ENCODE data around the gene XAB2. TPM values are rescaled to one million over a fixed set of nuclear protein-coding genes. Genes with fewer than 3 reads are reported as not detected.

Gene XAB2
- total RNA-seq, 1 experiment from 2014 or later = 48.0 TPM

- H2BK120ac ChIP-seq (ENCODE audit: low read depth, low read length, poor library complexity, severe bottlenecking) = no peak overlapping the region
- H3K4me2 ChIP-seq (ENCODE audit: insufficient read depth, insufficient read length, low read length) = no peak overlapping the region
- no CpG with 5 or more reads among the region's 25 CpGs for WGBS (ENCODE audit: extremely low coverage, insufficient read length, low lambda C conversion rate)
- H3K9ac ChIP-seq (ENCODE audit: extremely low read depth, insufficient read length, low read length) = no peak overlapping the region
- no peak overlapping the region for H3K23ac ChIP-seq (ENCODE audit: insufficient read length, low read depth, low read length)
- no peak overlapping the region for H2BK5ac ChIP-seq (ENCODE audit: insufficient read length, low read length)
- no peak overlapping the region for H3K14ac ChIP-seq (ENCODE audit: insufficient read depth, low read length)
- Mint-ChIP-seq H3K27ac (no peak overlapping the region), H3K36me3 (ENCODE audit: insufficient read depth in 1 of 3, low read depth in 3 of 3) (peaks cover 12 to 37% (median 34%) of the 10 kb centered on the region in 3 experiments), H3K4me3 (no peak overlapping the region), H3K27me3 (ENCODE audit: low read depth) (no peaks in the 10 kb centered on the region), H3K9me3 (peaks cover 0 to 2% of the 10 kb centered on the region in 2 experiments; a peak in 1 of 5 replicates), H3K4me1 (peaks cover 0 to 11% of the 10 kb centered on the region in 2 experiments; a peak in 2 of 4 replicates)
- no peak overlapping the region for H3K18ac ChIP-seq (ENCODE audit: insufficient read length, low read depth, low read length)
- H2BK20ac ChIP-seq (ENCODE audit: low read depth, low read length, poor library complexity, severe bottlenecking) = no peak overlapping the region
- TF ChIP-seq CTCF (conservative IDR thresholded peaks at IDR 0.05) = no peak
- H4K8ac ChIP-seq (replicated peaks; ENCODE audit: insufficient read length, low read depth, low read length) = no peak overlapping the region
- H2AFZ ChIP-seq (ENCODE audit: low read length) = no peak overlapping the region
- H4K91ac ChIP-seq (ENCODE audit: insufficient read length, low read depth, low read length) = no peak overlapping the region
- no peaks in the 10 kb centered on the region for H3K79me2 ChIP-seq (ENCODE audit: insufficient read depth, low read length)
- no peak overlapping the region for H4K5ac ChIP-seq (ENCODE audit: insufficient read length, low read depth, low read length)
- no peaks in the 10 kb centered on the region for H3K27me3 ChIP-seq (ENCODE audit: insufficient read depth, low read length)
- H3K9me3 ChIP-seq (ENCODE audit: control insufficient read depth, low read depth, low read length) = no peaks in the 10 kb centered on the region
- H2BK12ac ChIP-seq (ENCODE audit: insufficient read length, low read depth, low read length) = no peak overlapping the region
- H3K27ac ChIP-seq (ENCODE audit: insufficient read length, low read depth, low read length) = no peak overlapping the region
- H3K4me1 ChIP-seq (ENCODE audit: insufficient read depth, low read length) = no peaks in the 10 kb centered on the region; the same call in 1 of the 2 replicates
- H2BK15ac ChIP-seq (ENCODE audit: low read depth, low read length) = no peak overlapping the region
- no peaks in the 10 kb centered on the region for H3K23me2 ChIP-seq (ENCODE audit: insufficient read length, low read depth, low read length, poor library complexity, severe bottlenecking)
- no peak overlapping the region for H3K4ac ChIP-seq (ENCODE audit: low read depth, low read length)
- peaks cover 5% of the 10 kb centered on the region for H3K79me1 ChIP-seq (ENCODE audit: insufficient read depth, low read depth, low read length, poor library complexity, severe bottlenecking)
- no peak overlapping the region for H2AK5ac ChIP-seq (ENCODE audit: insufficient read length, low read length)
- no peaks in the 10 kb centered on the region for H4K20me1 ChIP-seq (ENCODE audit: control insufficient read depth, insufficient read depth, insufficient read length)
- H3T11ph ChIP-seq (ENCODE audit: low read length) = no peak overlapping the region
- DNase-seq = no peak
- H3K56ac ChIP-seq (ENCODE audit: insufficient read length, low read depth, low read length) = no peak overlapping the region
These were observed 21.3 kb downstream of the XAB2 start for GRCh38 chr19:7607874-7608560.

Measured in H9 (cell line).